ENCODE results near the gene ZNF749. TPM values are rescaled to one million over a fixed set of nuclear protein-coding genes. Genes with fewer than 3 reads are reported as not detected.

Gene ZNF749
- total RNA-seq, 4 donors from 2014 or later, result 2.9 to 5.1 (median 3.8) TPM

DNA sequence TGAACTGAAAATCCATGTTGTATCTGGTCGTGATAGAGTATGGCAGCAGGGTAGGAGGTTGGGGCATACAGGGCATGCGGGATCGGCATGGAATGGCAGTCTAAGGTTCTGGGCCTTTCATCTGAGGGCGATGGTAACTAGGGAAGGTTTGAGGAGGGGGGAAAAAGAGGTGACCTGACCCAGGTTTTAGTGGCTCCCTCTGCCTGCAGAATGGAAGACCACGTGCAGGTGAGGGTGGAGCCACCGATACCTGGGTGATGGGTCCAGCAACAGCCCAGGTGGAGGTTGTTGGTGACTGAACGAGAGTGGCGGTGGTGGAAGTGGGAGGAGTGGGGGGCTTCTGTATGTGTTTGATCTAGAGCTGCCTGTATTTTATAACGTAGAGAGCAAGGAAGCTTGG lies 3.8 kb downstream of the ZNF749 start:
- TF ChIP-seq, protein P1, sequence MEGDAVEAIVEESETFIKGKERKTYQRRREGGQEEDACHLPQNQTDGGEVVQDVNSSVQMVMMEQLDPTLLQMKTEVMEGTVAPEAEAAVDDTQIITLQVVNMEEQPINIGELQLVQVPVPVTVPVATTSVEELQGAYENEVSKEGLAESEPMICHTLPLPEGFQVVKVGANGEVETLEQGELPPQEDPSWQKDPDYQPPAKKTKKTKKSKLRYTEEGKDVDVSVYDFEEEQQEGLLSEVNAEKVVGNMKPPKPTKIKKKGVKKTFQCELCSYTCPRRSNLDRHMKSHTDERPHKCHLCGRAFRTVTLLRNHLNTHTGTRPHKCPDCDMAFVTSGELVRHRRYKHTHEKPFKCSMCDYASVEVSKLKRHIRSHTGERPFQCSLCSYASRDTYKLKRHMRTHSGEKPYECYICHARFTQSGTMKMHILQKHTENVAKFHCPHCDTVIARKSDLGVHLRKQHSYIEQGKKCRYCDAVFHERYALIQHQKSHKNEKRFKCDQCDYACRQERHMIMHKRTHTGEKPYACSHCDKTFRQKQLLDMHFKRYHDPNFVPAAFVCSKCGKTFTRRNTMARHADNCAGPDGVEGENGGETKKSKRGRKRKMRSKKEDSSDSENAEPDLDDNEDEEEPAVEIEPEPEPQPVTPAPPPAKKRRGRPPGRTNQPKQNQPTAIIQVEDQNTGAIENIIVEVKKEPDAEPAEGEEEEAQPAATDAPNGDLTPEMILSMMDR (IDR thresholded peaks at IDR 0.05; ENCODE audit: low read depth), result no peak

DNA sequence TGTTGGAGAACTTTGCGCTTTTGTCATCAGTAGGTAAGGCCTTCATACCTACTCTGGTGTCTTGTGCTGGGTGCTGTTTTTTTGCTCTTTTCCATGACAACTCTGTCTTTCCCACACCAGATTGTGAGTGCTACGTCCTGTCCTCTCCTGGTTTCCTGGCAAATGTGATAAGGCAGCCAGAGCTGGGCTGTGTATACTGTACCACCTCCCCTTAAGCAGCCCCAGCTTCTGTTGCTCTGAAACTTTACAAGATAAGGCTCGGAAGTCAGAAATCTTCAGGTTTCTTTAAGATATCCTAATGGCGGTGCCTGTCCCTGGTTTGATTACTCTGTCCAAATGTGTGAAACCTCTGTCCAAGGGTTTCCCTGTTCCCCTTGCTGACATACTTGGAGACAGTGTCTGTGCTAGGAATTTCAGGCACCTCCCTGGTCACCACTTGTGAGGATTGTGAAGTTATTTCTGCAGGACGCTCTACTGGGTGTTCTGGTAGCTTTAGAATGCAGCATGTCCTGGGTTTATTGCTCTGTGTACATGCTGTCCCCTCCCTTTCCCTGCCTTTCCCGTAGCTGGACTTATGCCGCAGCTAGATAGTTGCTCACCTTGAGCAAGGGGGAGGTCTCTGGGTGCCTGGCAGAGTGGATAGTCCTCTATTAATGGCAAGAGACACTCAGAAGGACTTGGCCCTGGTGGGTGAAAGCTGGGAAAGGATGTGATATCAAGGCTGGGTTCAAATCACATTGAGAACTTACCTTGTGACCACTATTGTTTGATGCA lies 7.0 kb downstream of the ZNF749 start:
- TF ChIP-seq, protein P1 (IDR thresholded peaks at IDR 0.05; ENCODE audit: low read depth), result no peak

DNA sequence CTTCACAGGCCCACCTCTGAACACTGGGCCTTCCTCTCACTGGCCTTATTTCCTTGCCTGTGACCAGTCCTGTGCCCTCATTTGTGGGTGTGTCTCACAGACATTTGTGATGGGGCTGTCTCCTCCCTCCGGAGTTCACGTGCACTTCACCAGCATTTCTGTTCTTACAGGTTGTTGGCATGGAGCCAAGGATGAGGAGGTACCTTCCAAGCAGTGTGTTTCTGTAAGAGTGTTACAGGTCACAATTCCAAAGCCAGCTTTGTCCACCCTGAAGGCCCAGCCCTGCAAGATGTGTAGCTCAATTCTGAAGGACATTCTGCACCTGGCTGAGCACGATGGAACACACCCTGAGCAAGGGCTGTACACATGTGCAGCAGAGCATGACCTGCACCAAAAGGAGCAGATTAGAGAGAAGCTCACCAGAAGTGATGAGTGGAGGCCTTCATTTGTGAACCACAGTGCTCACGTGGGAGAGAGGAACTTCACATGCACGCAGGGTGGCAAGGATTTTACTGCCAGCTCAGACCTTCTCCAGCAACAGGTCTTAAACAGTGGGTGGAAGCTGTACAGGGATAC lies 8.1 kb downstream of the ZNF749 start:
- TF ChIP-seq, protein P1 (IDR thresholded peaks at IDR 0.05; ENCODE audit: low read depth), result no peak

DNA sequence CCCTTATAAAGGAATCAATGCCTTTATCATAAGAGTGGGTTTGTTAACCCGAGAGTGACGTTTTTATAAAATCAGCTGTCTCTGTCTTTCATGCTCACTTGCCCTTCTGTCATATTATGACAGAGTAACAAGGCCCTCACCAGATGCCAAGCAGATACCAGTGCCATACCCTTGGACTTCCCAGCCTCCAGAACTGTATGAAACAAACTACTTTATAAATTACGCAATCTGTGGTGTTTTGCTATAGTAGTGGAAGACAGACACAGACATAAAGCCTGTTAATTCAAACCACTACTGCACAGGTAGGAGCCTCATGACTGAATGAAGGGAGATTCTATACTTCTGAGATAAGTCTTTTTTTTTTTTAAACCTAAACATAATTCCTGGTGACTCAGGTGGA lies 17.2 kb downstream of the ZNF749 start:
- TF ChIP-seq, protein P1 (IDR thresholded peaks at IDR 0.05; ENCODE audit: low read depth), result no peak

DNA sequence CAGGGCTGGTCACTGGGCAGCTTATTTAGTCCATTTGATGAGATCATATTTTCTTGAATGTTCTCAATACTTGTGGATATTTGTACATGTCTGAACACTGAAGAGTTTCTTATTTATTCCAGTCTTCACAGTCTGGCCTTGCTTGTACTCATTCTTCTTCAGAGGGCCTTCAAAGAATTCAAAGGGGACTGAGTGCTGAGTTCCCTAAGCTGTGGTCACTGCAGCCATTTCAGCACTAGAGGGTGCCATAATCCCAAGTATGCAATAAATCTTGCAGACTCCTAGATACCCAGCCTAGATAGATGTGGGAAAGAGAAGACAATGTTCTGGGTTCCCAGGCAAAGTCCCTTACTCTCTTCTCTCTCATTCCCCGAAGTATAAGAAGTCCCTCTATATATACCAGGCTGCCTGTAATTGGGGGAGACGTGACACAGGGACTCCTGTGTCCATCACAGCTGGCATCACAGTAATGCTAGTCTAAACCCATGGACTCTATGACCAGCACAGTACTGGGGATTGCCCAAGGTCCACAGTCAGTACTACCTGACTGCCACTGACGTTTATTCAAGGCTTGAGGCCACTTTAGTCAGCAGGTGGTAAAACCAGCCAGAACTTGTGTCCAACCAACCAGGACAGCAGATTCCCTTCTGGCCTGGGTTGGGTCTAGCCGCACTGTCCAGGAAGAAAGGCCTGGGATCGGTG lies 30.7 kb downstream of the ZNF749 start:
- TF ChIP-seq, protein P1 (IDR thresholded peaks at IDR 0.05; ENCODE audit: low read depth), result no peak

DNA sequence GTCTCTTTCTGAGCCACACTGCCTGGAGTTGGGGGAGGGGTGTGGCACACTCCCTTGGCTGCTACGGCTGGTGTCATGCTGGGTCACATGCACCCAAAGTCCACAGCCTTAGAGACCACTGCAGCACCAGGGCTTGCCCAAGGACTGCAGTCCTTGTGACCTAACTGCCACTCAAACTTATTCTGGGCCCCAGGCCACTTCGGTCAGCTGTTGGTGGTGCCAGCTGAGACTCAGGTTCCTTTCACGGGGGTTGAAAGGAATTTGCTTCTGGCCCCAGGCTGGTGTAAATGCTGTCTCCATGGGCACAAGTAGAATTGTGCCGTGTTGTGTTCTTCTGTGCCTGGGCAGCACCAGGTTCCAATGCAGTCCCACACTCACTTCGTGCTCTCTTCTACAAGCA lies 31.4 kb downstream of the ZNF749 start:
- TF ChIP-seq, protein P1 (IDR thresholded peaks at IDR 0.05; ENCODE audit: low read depth), result no peak

DNA sequence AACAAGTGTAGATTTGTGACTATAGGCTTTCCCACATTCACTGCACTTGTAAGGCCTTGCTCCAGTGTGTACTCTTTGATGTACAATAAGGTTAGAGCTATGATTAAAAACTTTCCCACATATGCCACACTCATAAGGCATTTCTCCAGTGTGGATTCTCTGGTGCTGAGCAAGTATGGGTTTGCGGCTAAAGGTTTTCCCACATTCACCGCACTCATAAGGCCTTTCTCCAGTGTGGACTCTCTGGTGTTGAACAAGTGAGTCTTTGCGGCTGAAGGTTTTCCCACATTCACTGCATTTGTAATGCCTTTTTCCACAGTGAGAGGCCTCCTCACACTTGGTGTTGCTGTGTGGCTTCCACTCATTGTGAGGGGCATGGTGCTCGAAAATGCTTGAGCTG lies 38.5 kb downstream of the ZNF749 start:
- TF ChIP-seq, protein P1 (IDR thresholded peaks at IDR 0.05; ENCODE audit: low read depth), result no peak
